OCI-LY1 (cell line): ENCODE measurements around the gene USP44.

ENCODE experiments used
- CTCF ChIP-seq: fragments of 200-600 bp; sonication (generic), shearing (Covaris generic); IDR thresholded peaks from 2 replicates; pipeline ENCODE4 v1.5.1; 2017; ENCODE audit warnings: mild to moderate bottlenecking, antibody characterized with exemption, low read length, moderate library complexity, mixed read lengths
- EZH2 ChIP-seq: fragments of 200-600 bp; sonication (generic), shearing (Covaris generic); IDR thresholded peaks from 2 replicates; pipeline ENCODE4 v1.8.0; 2017; ENCODE audit warnings: borderline replicate concordance, mixed run types, mild to moderate bottlenecking, antibody characterized with exemption, low read length, moderate library complexity, mixed read lengths

GRCh38 chr12:95546491-95546813, 4.8 kb downstream of the USP44 start:
- TF ChIP-seq CTCF (no peak), EZH2 (no peak)
